Measurements from ENCODE around the gene BMPR1B.

Gene BMPR1B

GRCh38 chr4:94715726-94716125 is 42.0 kb upstream of the BMPR1B start:
- no peaks in the 10 kb centered on the region for H3K27me3 ChIP-seq (ENCODE audit: control insufficient read depth, low read length)
- no peaks in the 10 kb centered on the region for H3F3A ChIP-seq (ENCODE audit: control insufficient read depth, insufficient read depth)
- no peak overlapping the region for H3K27ac ChIP-seq (ENCODE audit: low read depth, low read length)
- H3K79me2 ChIP-seq (ENCODE audit: control insufficient read depth, low read length), result no peaks in the 10 kb centered on the region
- no peak for TF ChIP-seq CTCF (IDR thresholded peaks at IDR 0.05; ENCODE audit: low read depth, low read length, poor library complexity, severe bottlenecking)
- no peak for TF ChIP-seq EZH2phosphoT487 (IDR thresholded peaks at IDR 0.05; ENCODE audit: borderline replicate concordance, low read length)
- H3K4me2 ChIP-seq (ENCODE audit: low read length), result no peak overlapping the region
- no peaks in the 10 kb centered on the region for H3K4me1 ChIP-seq (ENCODE audit: control insufficient read depth, low read length)
- no peaks in the 10 kb centered on the region for H3K9me2 ChIP-seq (replicated peaks; ENCODE audit: control insufficient read depth, low read length)
- no peaks in the 10 kb centered on the region for H3K9me3 ChIP-seq (ENCODE audit: control insufficient read depth, insufficient read depth, low read length)
- H3K36me3 ChIP-seq (ENCODE audit: control insufficient read depth, low read length), result no peaks in the 10 kb centered on the region
- H4K20me1 ChIP-seq (ENCODE audit: control insufficient read depth, insufficient read depth, low read depth, low read length), result no peaks in the 10 kb centered on the region
- no peak overlapping the region for H3K4me3 ChIP-seq (ENCODE audit: low read length)

- H3K27ac ChIP-seq (ENCODE audit: low read depth, low read length), result no peak overlapping the region
- no peaks in the 10 kb centered on the region for H4K20me1 ChIP-seq (ENCODE audit: control insufficient read depth, insufficient read depth, low read depth, low read length)
- no peaks in the 10 kb centered on the region for H3F3A ChIP-seq (ENCODE audit: control insufficient read depth, insufficient read depth)
- H3K4me3 ChIP-seq (ENCODE audit: low read length), result no peak overlapping the region
- H3K36me3 ChIP-seq (ENCODE audit: control insufficient read depth, low read length), result no peaks in the 10 kb centered on the region
- H3K27me3 ChIP-seq (ENCODE audit: control insufficient read depth, low read length), result no peaks in the 10 kb centered on the region
- H3K9me2 ChIP-seq (replicated peaks; ENCODE audit: control insufficient read depth, low read length), result no peaks in the 10 kb centered on the region
- H3K4me1 ChIP-seq (ENCODE audit: control insufficient read depth, low read length), result peaks cover 4% of the 10 kb centered on the region; the same call in 1 of the 2 replicates
- no peaks in the 10 kb centered on the region for H3K79me2 ChIP-seq (ENCODE audit: control insufficient read depth, low read length)
- no peak overlapping the region for H3K4me2 ChIP-seq (ENCODE audit: low read length)
- no peak for TF ChIP-seq CTCF (IDR thresholded peaks at IDR 0.05; ENCODE audit: low read depth, low read length, poor library complexity, severe bottlenecking)
- no peak for TF ChIP-seq EZH2phosphoT487 (IDR thresholded peaks at IDR 0.05; ENCODE audit: borderline replicate concordance, low read length)
- no peaks in the 10 kb centered on the region for H3K9me3 ChIP-seq (ENCODE audit: control insufficient read depth, insufficient read depth, low read length)
Measured at GRCh38 chr4:94721310-94721709, 36.4 kb upstream of the BMPR1B start.

GRCh38 chr4:94722270-94722669 is 35.5 kb upstream of the BMPR1B start:
- Histone ChIP-seq H3K4me2 (ENCODE audit: low read length) (no peak overlapping the region), H3K27ac (ENCODE audit: low read depth, low read length) (no peak overlapping the region)

More at GRCh38 chr4:94722270-94722669, 35.5 kb upstream of the BMPR1B start:
- no peaks in the 10 kb centered on the region for H3K9me2 ChIP-seq (replicated peaks; ENCODE audit: control insufficient read depth, low read length)
- H3F3A ChIP-seq (ENCODE audit: control insufficient read depth, insufficient read depth), result no peaks in the 10 kb centered on the region
- TF ChIP-seq CTCF (IDR thresholded peaks at IDR 0.05; ENCODE audit: low read depth, low read length, poor library complexity, severe bottlenecking), result no peak
- H3K4me3 ChIP-seq (ENCODE audit: low read length), result no peak overlapping the region
- H3K9me3 ChIP-seq (ENCODE audit: control insufficient read depth, insufficient read depth, low read length), result no peaks in the 10 kb centered on the region
- H4K20me1 ChIP-seq (ENCODE audit: control insufficient read depth, insufficient read depth, low read depth, low read length), result no peaks in the 10 kb centered on the region
- no peaks in the 10 kb centered on the region for H3K27me3 ChIP-seq (ENCODE audit: control insufficient read depth, low read length)
- peaks cover 4% of the 10 kb centered on the region; the same call in 1 of the 2 replicates for H3K4me1 ChIP-seq (ENCODE audit: control insufficient read depth, low read length)
- H3K36me3 ChIP-seq (ENCODE audit: control insufficient read depth, low read length), result no peaks in the 10 kb centered on the region
- H3K79me2 ChIP-seq (ENCODE audit: control insufficient read depth, low read length), result no peaks in the 10 kb centered on the region

All from DOHH2 (cell line).